Adrenal gland (tissue), 12 donors: ENCODE measurements around the gene SPECC1L. TPM values are rescaled to one million over a fixed set of nuclear protein-coding genes. Genes with fewer than 3 reads are reported as not detected.

ENCODE experiments used
- DNase-seq, 7 donors: peaks; one replicate each; pipeline ENCODE4 v3.0.0-alpha.2; 2019 to 2020
- H3K27ac ChIP-seq, 5 donors: fragments of 200-600 bp; sonication (generic) in 4 of 5; 1 replicate in 3 of 5; 2 replicates in 2 of 5; pipeline versions ENCODE4 v1.5.1 to v1.8.0; 2016 to 2020; ENCODE audit warnings: mild to moderate bottlenecking in 1 of 5
- H3K27me3 ChIP-seq: fragments of 200-600 bp; 2 replicates; pipeline ENCODE4 v1.8.0; 2021
- H3K36me3 ChIP-seq, 2 donors: fragments of 200-600 bp; replicated peaks in 1 of 2; 1 replicate in 1 of 2; 2 replicates in 1 of 2; pipeline versions ENCODE4 v1.5.1 to v1.8.0; 2018 to 2022
- H3K4me1 ChIP-seq, 2 donors: fragments of 200-600 bp; replicated peaks in 1 of 2; 1 replicate in 1 of 2; 2 replicates in 1 of 2; pipeline versions ENCODE4 v1.5.1 to v1.8.0; 2018 to 2021
- H3K4me3 ChIP-seq, 4 donors: fragments of 200-600 bp; sonication (generic) in 3 of 4; one replicate each; pipeline ENCODE4 v1.5.1; 2016 to 2018
- H3K9me3 ChIP-seq, 3 donors: fragments of 200-600 bp; sonication (generic) in 1 of 3; replicated peaks in 1 of 3; 1 replicate in 2 of 3; 2 replicates in 1 of 3; pipeline versions ENCODE4 v1.5.1 to v1.8.0; 2016 to 2021
- CTCF ChIP-seq, 6 experiments: fragments of 450-650 bp in 4 of 6; fragments of 200-600 bp in 2 of 6; sonication (generic) in 1 of 6; IDR thresholded peaks; 1 replicate in 5 of 6; 2 replicates in 1 of 6; pipeline versions ENCODE4 v1.5.1 to v1.8.0; 2016 to 2021; ENCODE audit warnings: antibody characterized with exemption in 6 of 6, mild to moderate bottlenecking in 2 of 6, moderate library complexity in 1 of 6
- POLR2A ChIP-seq, 2 donors: fragments of 450-650 bp; IDR thresholded peaks; one replicate each; pipeline ENCODE4 v1.6.1; 2017; ENCODE audit warnings: antibody characterized with exemption in 2 of 2, mild to moderate bottlenecking in 2 of 2, moderate library complexity in 1 of 2
- WGBS, 4 donors: extraction: QIAGEN DNeasy Blood & Tissue Kit in 2 of 4; methylation state at CpG; one replicate each; pipeline versions ENCODE4 v1.1.5 to v1.1.7; 2013 to 2017; 5-methylcytosine and 5-hydroxymethylcytosine counted together
- intact Hi-C, 2 donors: fragments of 100-400 bp; cut with DNase I; formaldehyde crosslinking; loops; one replicate each; pipeline versions ENCODE4 v1.14.1 to v1.15.0; 2022 to 2023
- polyA plus RNA-seq, 3 donors: library from polyadenylated mRNA; stranded (reverse); fragments of 200-250 nt in 2 of 3; fragments of 350-450 nt in 1 of 3; fragmentation: Illumina TruSeq in 1 of 3; extraction: RNeasy Lipid Tissue Mini Kit (QIAGEN cat#74804) in 1 of 3; gene quantifications; one replicate each; pipeline ENCODE4 v1.2.3, GENCODE V29; 2013 to 2014
- total RNA-seq, 9 donors: library from RNA; depleted of rRNA in 4 of 9; stranded (reverse); fragments of >200 nt in 4 of 9; fragments of 120-200 nt in 1 of 9; fragmentation: NEBNext Ultra II Directional in 1 of 9; extraction: Animal tissue kit (Norgen Biotek cat#: 25700) in 1 of 9; gene quantifications; one replicate each; pipeline versions ENCODE4 v1.1.0 to v1.2.4, GENCODE V29; 2013 to 2023
- donor health status: healthy with polysubstance abuse.
- donor health status: Bipolar disorder and iron deficiency.
- donor health status: DM: yes; HTN: yes; CAD: no.
- donor health status: DM: no; HTN: no; CAD: no.
- donor health status: DM: no; HTN: no; CAD: no.
- donor health status: DM: yes; HTN: yes; CAD: no.

The SPECC1L gene
- total and polyA plus RNA-seq, 12 donors, result 7.2 to 121 (median 43.5) TPM

GRCh38 chr22:24429411-24430365 lies 159.1 kb downstream of the SPECC1L start:
- Histone ChIP-seq H3K4me1 (peaks cover 14 to 34% of the 10 kb centered on the region in 2 donors), H3K27me3 (no peaks in the 10 kb centered on the region), H3K9me3 (no peaks in the 10 kb centered on the region), H3K27ac (peak overlapping the region in 1 of 5 donors; percentile 61), H3K36me3 (no peaks in the 10 kb centered on the region), H3K4me3 (no peak overlapping the region)
- TF ChIP-seq POLR2A (IDR thresholded peaks at IDR 0.05) (no peak), CTCF (IDR thresholded peaks at IDR 0.05) (no peak)
- DNase-seq, result peak in 4 of 7 donors; percentile 45 to 73 (median 60)
- WGBS, 4 donors, result 60 to 82% (median 70%) methylated on average over 17 to 22 of the region's 22 CpGs
- intact Hi-C loops, result loop anchor here in 1 of 2 donors (5.0 to 10.0 kb wide), 2 partner anchors 73 to 105 kb away; no protein-coding TSS in a partner anchor

GRCh38 chr22:24430431-24431308 lies 160.0 kb downstream of the SPECC1L start:
- H3K27me3 ChIP-seq, result no peaks in the 10 kb centered on the region
- no peaks in the 10 kb centered on the region for H3K36me3 ChIP-seq
- no peaks in the 10 kb centered on the region for H3K9me3 ChIP-seq
- 81 to 90% (median 89%) methylated on average over 7 to 14 of the region's 14 CpGs for WGBS, 4 donors
- no peak for DNase-seq
- H3K27ac ChIP-seq, result peak overlapping the region in 1 of 5 donors; percentile 4
- TF ChIP-seq CTCF (IDR thresholded peaks at IDR 0.05), result no peak
- no peak for TF ChIP-seq POLR2A (IDR thresholded peaks at IDR 0.05)
- H3K4me3 ChIP-seq, result no peak overlapping the region
- intact Hi-C loops, result no loop called here
- H3K4me1 ChIP-seq, result peaks cover 14 to 44% of the 10 kb centered on the region in 2 donors

GRCh38 chr22:24431309-24432034 lies 160.8 kb downstream of the SPECC1L start:
- H3K9me3 ChIP-seq, result no peaks in the 10 kb centered on the region
- WGBS, 4 donors, result 83 to 91% (median 85%) methylated on average over 6 to 9 of the region's 9 CpGs
- H3K4me1 ChIP-seq, result peaks cover 14 to 52% of the 10 kb centered on the region in 2 donors
- TF ChIP-seq CTCF (IDR thresholded peaks at IDR 0.05), result no peak
- H3K36me3 ChIP-seq, result no peaks in the 10 kb centered on the region
- intact Hi-C loops, result no loop called here
- H3K27ac ChIP-seq, result peak overlapping the region in 2 of 5 donors; percentile 41 to 89
- no peak overlapping the region for H3K4me3 ChIP-seq
- no peak for DNase-seq
- H3K27me3 ChIP-seq, result no peaks in the 10 kb centered on the region
